OCI-LY1 (cell line): Measurements from ENCODE around the gene ZNF574.

Source experiments
- H2AFZ ChIP-seq: fragments of 200-600 bp; sonication (generic), shearing (Covaris generic); 2 replicates; pipeline ENCODE4 v1.6.0; 2014; ENCODE audit warnings: antibody characterized with exemption, mild to moderate bottlenecking, low read length
- H3F3A ChIP-seq: fragments of 200-600 bp; sonication (generic), shearing (Covaris generic); 2 replicates; pipeline ENCODE4 v1.6.0; 2014; ENCODE audit warnings: mild to moderate bottlenecking, antibody characterized with exemption, low read length, moderate library complexity; ENCODE audit not compliant: insufficient read depth
- H3K27ac ChIP-seq: fragments of 200-600 bp; sonication (generic); 2 replicates; pipeline ENCODE4 v1.5.1; 2014; ENCODE audit warnings: low read length, mixed run types, mild to moderate bottlenecking, low read depth; ENCODE audit not compliant: poor library complexity, severe bottlenecking
- H3K27me3 ChIP-seq: fragments of 200-600 bp; sonication (generic); 2 replicates; pipeline ENCODE4 v1.6.0; 2014; ENCODE audit warnings: antibody characterized with exemption, mild to moderate bottlenecking, low read length, moderate library complexity; ENCODE audit not compliant: insufficient read depth
- H3K36me3 ChIP-seq: fragments of 200-600 bp; sonication (generic); 2 replicates; pipeline ENCODE4 v1.6.1; 2014; ENCODE audit warnings: mild to moderate bottlenecking, antibody characterized with exemption, low read length, moderate library complexity, mixed read lengths; ENCODE audit not compliant: insufficient read depth
- H3K4me1 ChIP-seq: fragments of 200-600 bp; sonication (generic); 2 replicates; pipeline ENCODE4 v1.5.1; 2014; ENCODE audit warnings: mild to moderate bottlenecking, low read length, moderate library complexity; ENCODE audit not compliant: insufficient read depth, severe bottlenecking
- H3K4me2 ChIP-seq: fragments of 200-600 bp; sonication (generic), shearing (Covaris generic); 2 replicates; pipeline ENCODE4 v1.6.1; 2014; ENCODE audit warnings: low read length
- H3K4me3 ChIP-seq: fragments of 200-600 bp; sonication (generic); 2 replicates; pipeline ENCODE4 v1.5.1; 2014; ENCODE audit warnings: low read length, low read depth, mild to moderate bottlenecking, mixed read lengths; ENCODE audit not compliant: poor library complexity, severe bottlenecking
- H3K79me2 ChIP-seq: fragments of 200-600 bp; shearing (Covaris generic); 2 replicates; pipeline ENCODE4 v1.6.1; 2016; ENCODE audit warnings: mixed run types, low read length, mixed read lengths; ENCODE audit not compliant: insufficient read depth
- H3K9ac ChIP-seq: fragments of 200-600 bp; sonication (generic), shearing (Covaris generic); 2 replicates; pipeline ENCODE4 v1.6.1; 2014; ENCODE audit warnings: mild to moderate bottlenecking, low read length, mixed read lengths
- H3K9me2 ChIP-seq: fragments of 200-600 bp; sonication (generic), shearing (Covaris generic); 2 replicates; pipeline ENCODE4 v1.6.1; 2014; ENCODE audit warnings: low read depth, mild to moderate bottlenecking, low read length, mixed read lengths
- H3K9me3 ChIP-seq: fragments of 200-600 bp; shearing (Covaris generic); 2 replicates; pipeline ENCODE4 v1.6.1; 2014; ENCODE audit warnings: low read length, mixed read lengths
- H4K20me1 ChIP-seq: fragments of 200-600 bp; sonication (generic), shearing (Covaris generic); 2 replicates; pipeline ENCODE4 v1.6.0; 2016; ENCODE audit warnings: mild to moderate bottlenecking, low read length; ENCODE audit not compliant: insufficient read depth
- CTCF ChIP-seq: fragments of 200-600 bp; sonication (generic), shearing (Covaris generic); IDR thresholded peaks from 2 replicates; pipeline ENCODE4 v1.5.1; 2017; ENCODE audit warnings: mild to moderate bottlenecking, antibody characterized with exemption, low read length, moderate library complexity, mixed read lengths
- EZH2 ChIP-seq: fragments of 200-600 bp; sonication (generic), shearing (Covaris generic); IDR thresholded peaks from 2 replicates; pipeline ENCODE4 v1.8.0; 2017; ENCODE audit warnings: borderline replicate concordance, mixed run types, mild to moderate bottlenecking, antibody characterized with exemption, low read length, moderate library complexity, mixed read lengths

The ZNF574 gene

GRCh38 chr19:42066075-42066754 lies 9.8 kb upstream of the ZNF574 start:
- Histone ChIP-seq H3F3A (no peaks in the 10 kb centered on the region), H3K9me3 (no peaks in the 10 kb centered on the region), H3K4me3 (no peak overlapping the region), H3K27me3 (no peaks in the 10 kb centered on the region), H3K79me2 (no peaks in the 10 kb centered on the region), H4K20me1 (no peaks in the 10 kb centered on the region), H3K4me2 (no peak overlapping the region), H2AFZ (no peak overlapping the region), H3K9me2 (no peaks in the 10 kb centered on the region), H3K36me3 (no peaks in the 10 kb centered on the region), H3K4me1 (no peaks in the 10 kb centered on the region), H3K9ac (no peak overlapping the region), H3K27ac (no peak overlapping the region)
- no peak for TF ChIP-seq EZH2
- TF ChIP-seq CTCF, result no peak

GRCh38 chr19:42067315-42067888 lies 8.6 kb upstream of the ZNF574 start:
- H3K9ac ChIP-seq, result no peak overlapping the region
- no peak overlapping the region for H3K4me2 ChIP-seq
- no peaks in the 10 kb centered on the region for H3K9me3 ChIP-seq
- H3K27ac ChIP-seq, result no peak overlapping the region
- H3K4me3 ChIP-seq, result no peak overlapping the region
- H3K4me1 ChIP-seq, result no peaks in the 10 kb centered on the region
- TF ChIP-seq EZH2, result no peak
- TF ChIP-seq CTCF, result no peak
- H3F3A ChIP-seq, result no peaks in the 10 kb centered on the region
- no peak overlapping the region for H2AFZ ChIP-seq
- H3K79me2 ChIP-seq, result no peaks in the 10 kb centered on the region
- no peaks in the 10 kb centered on the region for H3K27me3 ChIP-seq
- H3K9me2 ChIP-seq, result no peaks in the 10 kb centered on the region
- no peaks in the 10 kb centered on the region for H3K36me3 ChIP-seq
- no peaks in the 10 kb centered on the region for H4K20me1 ChIP-seq

GRCh38 chr19:42068361-42068755 lies 7.6 kb upstream of the ZNF574 start:
- H4K20me1 ChIP-seq, result no peaks in the 10 kb centered on the region
- no peak overlapping the region for H3K4me2 ChIP-seq
- H3K9me2 ChIP-seq, result no peaks in the 10 kb centered on the region
- no peaks in the 10 kb centered on the region for H3K27me3 ChIP-seq
- H3K27ac ChIP-seq, result no peak overlapping the region
- H3K9ac ChIP-seq, result no peak overlapping the region
- H3K4me1 ChIP-seq, result no peaks in the 10 kb centered on the region
- H3K9me3 ChIP-seq, result no peaks in the 10 kb centered on the region
- no peak overlapping the region for H3K4me3 ChIP-seq
- no peak for TF ChIP-seq CTCF
- no peak for TF ChIP-seq EZH2
- no peaks in the 10 kb centered on the region for H3K79me2 ChIP-seq
- H3F3A ChIP-seq, result no peaks in the 10 kb centered on the region
- H3K36me3 ChIP-seq, result no peaks in the 10 kb centered on the region
- H2AFZ ChIP-seq, result no peak overlapping the region
